ENCODE results near the gene MPL.

GRCh38 chr1:43365678-43366077, 28.1 kb downstream of the MPL start:
- TF ChIP-seq REXO4 (CRISPR knock-in tag; IDR thresholded peaks at IDR 0.05; ENCODE audit: borderline replicate concordance): no peak
- no peak for TF ChIP-seq SNRNP70 (IDR thresholded peaks at IDR 0.05; ENCODE audit: low read depth, low read length)
- TF ChIP-seq CTCF (CRISPR knock-in tag; IDR thresholded peaks at IDR 0.05): no peak
- no peak for TF ChIP-seq RNF2 (conservative IDR thresholded peaks at IDR 0.05; ENCODE audit: low read depth)
- no peak for TF ChIP-seq ELK4 (CRISPR knock-in tag; IDR thresholded peaks at IDR 0.05; ENCODE audit: borderline replicate concordance)
- TF ChIP-seq MXD3 (CRISPR knock-in tag; IDR thresholded peaks at IDR 0.05): no peak
- no peak for TF ChIP-seq USF2 (IDR thresholded peaks at IDR 0.05; ENCODE audit: low read depth, low read length)
- no peak for TF ChIP-seq USF2 (CRISPR knock-in tag; IDR thresholded peaks at IDR 0.05; ENCODE audit: borderline replicate concordance)
- TF ChIP-seq EZH2 (conservative IDR thresholded peaks at IDR 0.05; ENCODE audit: low read depth, low read length): no peak
- TF ChIP-seq CEBPG (CRISPR knock-in tag; IDR thresholded peaks at IDR 0.05): no peak

All from HepG2 (cell line).